Measurements from ENCODE around the gene SET.

DNA sequence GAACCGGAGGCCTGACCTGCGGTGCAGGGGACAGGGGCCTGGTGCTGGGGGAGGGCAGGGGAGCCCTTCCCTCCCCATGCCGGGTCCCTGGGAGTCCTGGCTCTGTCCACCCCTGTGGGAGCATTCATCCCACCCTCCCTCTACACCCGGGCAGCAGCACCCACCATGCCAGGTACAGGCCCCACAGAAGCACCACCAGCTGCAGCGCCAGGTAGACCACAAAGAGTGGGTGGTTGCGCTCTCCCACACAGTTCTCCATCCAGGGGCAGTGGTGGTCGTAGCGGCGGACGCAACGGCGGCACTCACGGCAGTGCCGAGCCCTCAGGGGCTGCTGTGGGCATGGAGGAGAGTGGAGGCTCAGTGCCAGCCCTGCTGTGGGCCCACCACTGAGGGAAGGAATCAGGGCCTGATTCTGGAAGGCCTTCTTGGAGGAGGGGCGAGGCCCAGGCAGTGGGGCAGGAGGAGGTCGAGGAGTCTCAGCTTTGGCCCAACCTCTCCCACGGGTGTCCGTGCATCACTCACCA, 32.5 kb downstream of the SET start:
- TF ChIP-seq, protein P1, sequence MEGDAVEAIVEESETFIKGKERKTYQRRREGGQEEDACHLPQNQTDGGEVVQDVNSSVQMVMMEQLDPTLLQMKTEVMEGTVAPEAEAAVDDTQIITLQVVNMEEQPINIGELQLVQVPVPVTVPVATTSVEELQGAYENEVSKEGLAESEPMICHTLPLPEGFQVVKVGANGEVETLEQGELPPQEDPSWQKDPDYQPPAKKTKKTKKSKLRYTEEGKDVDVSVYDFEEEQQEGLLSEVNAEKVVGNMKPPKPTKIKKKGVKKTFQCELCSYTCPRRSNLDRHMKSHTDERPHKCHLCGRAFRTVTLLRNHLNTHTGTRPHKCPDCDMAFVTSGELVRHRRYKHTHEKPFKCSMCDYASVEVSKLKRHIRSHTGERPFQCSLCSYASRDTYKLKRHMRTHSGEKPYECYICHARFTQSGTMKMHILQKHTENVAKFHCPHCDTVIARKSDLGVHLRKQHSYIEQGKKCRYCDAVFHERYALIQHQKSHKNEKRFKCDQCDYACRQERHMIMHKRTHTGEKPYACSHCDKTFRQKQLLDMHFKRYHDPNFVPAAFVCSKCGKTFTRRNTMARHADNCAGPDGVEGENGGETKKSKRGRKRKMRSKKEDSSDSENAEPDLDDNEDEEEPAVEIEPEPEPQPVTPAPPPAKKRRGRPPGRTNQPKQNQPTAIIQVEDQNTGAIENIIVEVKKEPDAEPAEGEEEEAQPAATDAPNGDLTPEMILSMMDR (IDR thresholded peaks at IDR 0.05; ENCODE audit: low read length), result no peak
- TF ChIP-seq EZH2 (IDR thresholded peaks at IDR 0.05; ENCODE audit: borderline replicate concordance, low read length), result no peak

All from OCI-LY1 (cell line).